ENCODE data around the gene WNK3. TPM values are rescaled to one million over a fixed set of nuclear protein-coding genes. Genes with fewer than 3 reads are reported as not detected.
A peak's percentile ranks its signal among the peaks of the same experiment; 100 is the strongest.

The WNK3 gene
- total and polyA plus RNA-seq, 2 of the 13 experiments (the other 11 are each of a cell fraction or from before 2014, with no cell fraction given), result 0.12 to 0.62 TPM

DNA sequence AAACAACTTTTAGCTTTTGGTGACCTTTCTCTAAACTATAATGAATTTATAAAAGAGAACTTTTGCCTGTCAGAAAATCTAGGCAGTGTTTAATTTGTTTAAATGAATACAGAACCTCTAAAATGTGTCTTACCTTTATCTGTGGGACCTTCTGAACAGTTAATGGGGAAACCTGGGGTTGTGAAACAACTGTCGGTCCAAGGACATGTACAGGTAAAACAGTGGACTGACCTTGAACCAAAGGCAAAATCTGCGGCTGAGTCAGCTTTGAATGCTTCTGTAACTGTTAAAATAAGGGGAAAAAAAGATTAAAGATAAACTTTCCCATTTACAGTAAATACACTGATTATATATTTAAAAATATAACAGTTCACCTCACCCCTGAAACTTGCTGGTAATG lies 65.1 kb downstream of the WNK3 start:
- Histone ChIP-seq H3K9me3 (ENCODE audit: low read length) (no peaks in the 10 kb centered on the region), H4K20me1 (ENCODE audit: insufficient read depth, low read length) (no peaks in the 10 kb centered on the region), H3K27ac (ENCODE audit: extremely low read length, insufficient read depth, low read length) (peak overlapping the region; percentile 68), H3K4me3 (replicated peaks in 1 of 3; ENCODE audit: insufficient read depth in 1 of 3, low read depth in 2 of 3, low read length in 3 of 3) (no peak overlapping the region), H3K4me1 (ENCODE audit: insufficient read depth, low read length) (peaks cover 63% of the 10 kb centered on the region), H3K79me2 (ENCODE audit: insufficient read depth, low read length) (no peaks in the 10 kb centered on the region), H3K36me3 (replicated peaks in 1 of 2; ENCODE audit: control insufficient read depth in 1 of 2, insufficient read depth in 2 of 2, low read length in 2 of 2) (no peaks in the 10 kb centered on the region), H3K27me3 (ENCODE audit: control insufficient read depth in 1 of 2, insufficient read depth in 2 of 2, low read length in 2 of 2) (no peaks in the 10 kb centered on the region), H3K9ac (ENCODE audit: insufficient read depth, low read depth, low read length) (no peak overlapping the region), H3K4me2 (ENCODE audit: low read depth, low read length) (0 out of 2 replicates have a peak overlapping the region, but pooled peaks have one; percentile 3), H2AFZ (ENCODE audit: low read length) (no peak overlapping the region)
- POLR2A ChIA-PET, result no interaction called here
- intact Hi-C loops (cut with micrococcal nuclease; ENCODE audit: unreplicated experiment), result no loop called here
- DNase-seq (ENCODE audit: low spot score) (peak; percentile 69), ATAC-seq (peak; percentile 54), FAIRE-seq (peak; percentile 99)
- BruUV-seq (replicated peaks), result no TSS peak
- WGBS (ENCODE audit: low lambda C conversion rate), result 3% methylated on average over 2 of the region's 2 CpGs
- in situ Hi-C loops (cut with HindIII; ENCODE audit: extremely low pct_ligation_motif_present, low pct_unique_long_range_greater_than_20kb), result no loop called here
- CTCF ChIA-PET (ENCODE audit: low intra/inter-chr PET ratio, low total read pairs), result no interaction called here
- TF ChIP-seq NCOR1 (IDR thresholded peaks at IDR 0.05; ENCODE audit: borderline replicate concordance, low read length), result peak; percentile 50; the same call in 1 of the 2 replicates
- TF ChIP-seq ZKSCAN8 (CRISPR knock-in tag; IDR thresholded peaks at IDR 0.05; ENCODE audit: borderline replicate concordance), result no peak
- TF ChIP-seq BCL6 (CRISPR knock-in tag; IDR thresholded peaks at IDR 0.05), result 0 out of 2 replicates have a peak, but pooled peaks have one; percentile 45
- peak; percentile 62; the same call in 1 of the 2 replicates for TF ChIP-seq ESRRA (CRISPR knock-in tag; IDR thresholded peaks at IDR 0.05; ENCODE audit: low read depth)
- 0 out of 2 replicates have a peak, but pooled peaks have one; percentile 26 for TF ChIP-seq MEF2D (CRISPR knock-in tag; IDR thresholded peaks at IDR 0.05)
- TF ChIP-seq, protein P1, sequence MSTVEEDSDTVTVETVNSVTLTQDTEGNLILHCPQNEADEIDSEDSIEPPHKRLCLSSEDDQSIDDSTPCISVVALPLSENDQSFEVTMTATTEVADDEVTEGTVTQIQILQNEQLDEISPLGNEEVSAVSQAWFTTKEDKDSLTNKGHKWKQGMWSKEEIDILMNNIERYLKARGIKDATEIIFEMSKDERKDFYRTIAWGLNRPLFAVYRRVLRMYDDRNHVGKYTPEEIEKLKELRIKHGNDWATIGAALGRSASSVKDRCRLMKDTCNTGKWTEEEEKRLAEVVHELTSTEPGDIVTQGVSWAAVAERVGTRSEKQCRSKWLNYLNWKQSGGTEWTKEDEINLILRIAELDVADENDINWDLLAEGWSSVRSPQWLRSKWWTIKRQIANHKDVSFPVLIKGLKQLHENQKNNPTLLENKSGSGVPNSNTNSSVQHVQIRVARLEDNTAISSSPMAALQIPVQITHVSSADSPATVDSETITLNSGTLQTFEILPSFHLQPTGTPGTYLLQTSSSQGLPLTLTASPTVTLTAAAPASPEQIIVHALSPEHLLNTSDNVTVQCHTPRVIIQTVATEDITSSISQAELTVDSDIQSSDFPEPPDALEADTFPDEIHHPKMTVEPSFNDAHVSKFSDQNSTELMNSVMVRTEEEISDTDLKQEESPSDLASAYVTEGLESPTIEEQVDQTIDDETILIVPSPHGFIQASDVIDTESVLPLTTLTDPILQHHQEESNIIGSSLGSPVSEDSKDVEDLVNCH (CRISPR knock-in tag; IDR thresholded peaks at IDR 0.05), result no peak
- no peak for TF ChIP-seq ZBTB42 (CRISPR knock-in tag; IDR thresholded peaks at IDR 0.05)
- TF ChIP-seq ZNF652 (CRISPR knock-in tag; IDR thresholded peaks at IDR 0.05; ENCODE audit: borderline replicate concordance, low read depth), result peak; percentile 41; the same call in 1 of the 2 replicates
- no peak for TF ChIP-seq MXD4 (CRISPR knock-in tag; IDR thresholded peaks at IDR 0.05)
- TF ChIP-seq, protein P2, sequence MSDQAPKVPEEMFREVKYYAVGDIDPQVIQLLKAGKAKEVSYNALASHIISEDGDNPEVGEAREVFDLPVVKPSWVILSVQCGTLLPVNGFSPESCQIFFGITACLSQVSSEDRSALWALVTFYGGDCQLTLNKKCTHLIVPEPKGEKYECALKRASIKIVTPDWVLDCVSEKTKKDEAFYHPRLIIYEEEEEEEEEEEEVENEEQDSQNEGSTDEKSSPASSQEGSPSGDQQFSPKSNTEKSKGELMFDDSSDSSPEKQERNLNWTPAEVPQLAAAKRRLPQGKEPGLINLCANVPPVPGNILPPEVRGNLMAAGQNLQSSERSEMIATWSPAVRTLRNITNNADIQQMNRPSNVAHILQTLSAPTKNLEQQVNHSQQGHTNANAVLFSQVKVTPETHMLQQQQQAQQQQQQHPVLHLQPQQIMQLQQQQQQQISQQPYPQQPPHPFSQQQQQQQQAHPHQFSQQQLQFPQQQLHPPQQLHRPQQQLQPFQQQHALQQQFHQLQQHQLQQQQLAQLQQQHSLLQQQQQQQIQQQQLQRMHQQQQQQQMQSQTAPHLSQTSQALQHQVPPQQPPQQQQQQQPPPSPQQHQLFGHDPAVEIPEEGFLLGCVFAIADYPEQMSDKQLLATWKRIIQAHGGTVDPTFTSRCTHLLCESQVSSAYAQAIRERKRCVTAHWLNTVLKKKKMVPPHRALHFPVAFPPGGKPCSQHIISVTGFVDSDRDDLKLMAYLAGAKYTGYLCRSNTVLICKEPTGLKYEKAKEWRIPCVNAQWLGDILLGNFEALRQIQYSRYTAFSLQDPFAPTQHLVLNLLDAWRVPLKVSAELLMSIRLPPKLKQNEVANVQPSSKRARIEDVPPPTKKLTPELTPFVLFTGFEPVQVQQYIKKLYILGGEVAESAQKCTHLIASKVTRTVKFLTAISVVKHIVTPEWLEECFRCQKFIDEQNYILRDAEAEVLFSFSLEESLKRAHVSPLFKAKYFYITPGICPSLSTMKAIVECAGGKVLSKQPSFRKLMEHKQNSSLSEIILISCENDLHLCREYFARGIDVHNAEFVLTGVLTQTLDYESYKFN (CRISPR knock-in tag; conservative IDR thresholded peaks at IDR 0.05), result peak; percentile 78; the same call in 1 of the 2 replicates
- TF ChIP-seq, protein P3, sequence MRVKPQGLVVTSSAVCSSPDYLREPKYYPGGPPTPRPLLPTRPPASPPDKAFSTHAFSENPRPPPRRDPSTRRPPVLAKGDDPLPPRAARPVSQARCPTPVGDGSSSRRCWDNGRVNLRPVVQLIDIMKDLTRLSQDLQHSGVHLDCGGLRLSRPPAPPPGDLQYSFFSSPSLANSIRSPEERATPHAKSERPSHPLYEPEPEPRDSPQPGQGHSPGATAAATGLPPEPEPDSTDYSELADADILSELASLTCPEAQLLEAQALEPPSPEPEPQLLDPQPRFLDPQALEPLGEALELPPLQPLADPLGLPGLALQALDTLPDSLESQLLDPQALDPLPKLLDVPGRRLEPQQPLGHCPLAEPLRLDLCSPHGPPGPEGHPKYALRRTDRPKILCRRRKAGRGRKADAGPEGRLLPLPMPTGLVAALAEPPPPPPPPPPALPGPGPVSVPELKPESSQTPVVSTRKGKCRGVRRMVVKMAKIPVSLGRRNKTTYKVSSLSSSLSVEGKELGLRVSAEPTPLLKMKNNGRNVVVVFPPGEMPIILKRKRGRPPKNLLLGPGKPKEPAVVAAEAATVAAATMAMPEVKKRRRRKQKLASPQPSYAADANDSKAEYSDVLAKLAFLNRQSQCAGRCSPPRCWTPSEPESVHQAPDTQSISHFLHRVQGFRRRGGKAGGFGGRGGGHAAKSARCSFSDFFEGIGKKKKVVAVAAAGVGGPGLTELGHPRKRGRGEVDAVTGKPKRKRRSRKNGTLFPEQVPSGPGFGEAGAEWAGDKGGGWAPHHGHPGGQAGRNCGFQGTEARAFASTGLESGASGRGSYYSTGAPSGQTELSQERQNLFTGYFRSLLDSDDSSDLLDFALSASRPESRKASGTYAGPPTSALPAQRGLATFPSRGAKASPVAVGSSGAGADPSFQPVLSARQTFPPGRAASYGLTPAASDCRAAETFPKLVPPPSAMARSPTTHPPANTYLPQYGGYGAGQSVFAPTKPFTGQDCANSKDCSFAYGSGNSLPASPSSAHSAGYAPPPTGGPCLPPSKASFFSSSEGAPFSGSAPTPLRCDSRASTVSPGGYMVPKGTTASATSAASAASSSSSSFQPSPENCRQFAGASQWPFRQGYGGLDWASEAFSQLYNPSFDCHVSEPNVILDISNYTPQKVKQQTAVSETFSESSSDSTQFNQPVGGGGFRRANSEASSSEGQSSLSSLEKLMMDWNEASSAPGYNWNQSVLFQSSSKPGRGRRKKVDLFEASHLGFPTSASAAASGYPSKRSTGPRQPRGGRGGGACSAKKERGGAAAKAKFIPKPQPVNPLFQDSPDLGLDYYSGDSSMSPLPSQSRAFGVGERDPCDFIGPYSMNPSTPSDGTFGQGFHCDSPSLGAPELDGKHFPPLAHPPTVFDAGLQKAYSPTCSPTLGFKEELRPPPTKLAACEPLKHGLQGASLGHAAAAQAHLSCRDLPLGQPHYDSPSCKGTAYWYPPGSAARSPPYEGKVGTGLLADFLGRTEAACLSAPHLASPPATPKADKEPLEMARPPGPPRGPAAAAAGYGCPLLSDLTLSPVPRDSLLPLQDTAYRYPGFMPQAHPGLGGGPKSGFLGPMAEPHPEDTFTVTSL (CRISPR knock-in tag; IDR thresholded peaks at IDR 0.05; ENCODE audit: borderline replicate concordance), result peak; percentile 81; the same call in 1 of the 2 replicates
- peak; percentile 52; the same call in 1 of the 2 replicates for TF ChIP-seq ISL2 (CRISPR knock-in tag; IDR thresholded peaks at IDR 0.05)
